Measurements from ENCODE around the gene DAZAP2.

The DAZAP2 gene

GRCh38 chr12:51238510-51239334 lies at the start of gene DAZAP2:
TSS of gene DAZAP2 (plus strand) at chr12:51238826. CDS start at chr12:51238908, 82 bp downstream.
- peak within 1 kb of the TSS; percentile 96 for H3K4me3 ChIP-seq (ENCODE audit: low read depth, low read length)
- peak within 1 kb of the TSS; percentile 92 for H3K27ac ChIP-seq
- DNase-seq, result peak; percentile 96
- no peaks in the 10 kb centered on the region for H3K27me3 ChIP-seq (ENCODE audit: insufficient read depth, low read depth, severe bottlenecking)
- peaks cover 21% of the 10 kb centered on the region for H3K36me3 ChIP-seq
- H3K9me3 ChIP-seq (ENCODE audit: severe bottlenecking), result no peaks in the 10 kb centered on the region
- peak; percentile 27; the same call in 1 of the 2 replicates for TF ChIP-seq CTCF (IDR thresholded peaks at IDR 0.05; ENCODE audit: low read depth, low read length)

GRCh38 chr12:51189790-51190355 lies 48.8 kb upstream of the DAZAP2 start:
- no peak for DNase-seq
- no peaks in the 10 kb centered on the region for H3K36me3 ChIP-seq
- no peak overlapping the region for H3K27ac ChIP-seq
- no peaks in the 10 kb centered on the region for H3K9me3 ChIP-seq (ENCODE audit: severe bottlenecking)
- H3K27me3 ChIP-seq (ENCODE audit: insufficient read depth, low read depth, severe bottlenecking), result no peaks in the 10 kb centered on the region
- no peak overlapping the region for H3K4me3 ChIP-seq (ENCODE audit: low read depth, low read length)
- no peak for TF ChIP-seq CTCF (IDR thresholded peaks at IDR 0.05; ENCODE audit: low read depth, low read length)

GRCh38 chr12:51190820-51191219 lies 47.8 kb upstream of the DAZAP2 start:
- Histone ChIP-seq H3K27me3 (ENCODE audit: insufficient read depth, low read depth, severe bottlenecking) (no peaks in the 10 kb centered on the region), H3K27ac (no peak overlapping the region), H3K36me3 (no peaks in the 10 kb centered on the region), H3K9me3 (ENCODE audit: severe bottlenecking) (no peaks in the 10 kb centered on the region), H3K4me3 (ENCODE audit: low read depth, low read length) (no peak overlapping the region)
- DNase-seq, result no peak
- TF ChIP-seq CTCF (IDR thresholded peaks at IDR 0.05; ENCODE audit: low read depth, low read length), result no peak

- H3K9me3 ChIP-seq (ENCODE audit: severe bottlenecking), result no peaks in the 10 kb centered on the region
- H3K4me3 ChIP-seq (ENCODE audit: low read depth, low read length), result no peak overlapping the region
- no peak overlapping the region for H3K27ac ChIP-seq
- no peaks in the 10 kb centered on the region for H3K36me3 ChIP-seq
- no peak for DNase-seq
- no peak for TF ChIP-seq CTCF (IDR thresholded peaks at IDR 0.05; ENCODE audit: low read depth, low read length)
- H3K27me3 ChIP-seq (ENCODE audit: insufficient read depth, low read depth, severe bottlenecking), result no peaks in the 10 kb centered on the region
These were observed 46.9 kb upstream of the DAZAP2 start for GRCh38 chr12:51191516-51192283.

- no peaks in the 10 kb centered on the region for H3K9me3 ChIP-seq (ENCODE audit: severe bottlenecking)
- TF ChIP-seq CTCF (IDR thresholded peaks at IDR 0.05; ENCODE audit: low read depth, low read length), result peak; percentile 29; the same call in 1 of the 2 replicates
These were observed 46.3 kb upstream of the DAZAP2 start for GRCh38 chr12:51192284-51192671.

More at GRCh38 chr12:51192284-51192671, 46.3 kb upstream of the DAZAP2 start:
- H3K4me3 ChIP-seq (ENCODE audit: low read depth, low read length), result no peak overlapping the region
- DNase-seq, result no peak
- H3K27me3 ChIP-seq (ENCODE audit: insufficient read depth, low read depth, severe bottlenecking), result no peaks in the 10 kb centered on the region
- H3K27ac ChIP-seq, result no peak overlapping the region
- H3K36me3 ChIP-seq, result no peaks in the 10 kb centered on the region
